ENCODE measurements around the gene PTGIS.

PTGIS gene

GRCh38 chr20:49557449-49557848, 10.5 kb downstream of the PTGIS start:
- H3K4me3 ChIP-seq (ENCODE audit: low read depth, low read length) = no peak overlapping the region
- no peak for TF ChIP-seq CTCF (IDR thresholded peaks at IDR 0.05; ENCODE audit: low read depth, low read length, missing control alignments)
- no peak for DNase-seq (ENCODE audit: low read depth)
- in situ Hi-C loops (cut with HindIII; ENCODE audit: low sequenced_read_pairs) = no loop called here

GRCh38 chr20:49556621-49557020, 11.3 kb downstream of the PTGIS start:
- in situ Hi-C loops (cut with HindIII; ENCODE audit: low sequenced_read_pairs) = no loop called here
- no peak for TF ChIP-seq CTCF (IDR thresholded peaks at IDR 0.05; ENCODE audit: low read depth, low read length, missing control alignments)
- DNase-seq (ENCODE audit: low read depth) = no peak
- no peak overlapping the region for H3K4me3 ChIP-seq (ENCODE audit: low read depth, low read length)

- in situ Hi-C loops (cut with HindIII; ENCODE audit: low sequenced_read_pairs) = no loop called here
- no peak overlapping the region for H3K4me3 ChIP-seq (ENCODE audit: low read depth, low read length)
- DNase-seq (ENCODE audit: low read depth) = no peak
- TF ChIP-seq CTCF (IDR thresholded peaks at IDR 0.05; ENCODE audit: low read depth, low read length, missing control alignments) = no peak
These were observed 18.0 kb downstream of the PTGIS start for GRCh38 chr20:49549801-49550551.

GRCh38 chr20:49548371-49548947, 19.5 kb downstream of the PTGIS start:
- no peak overlapping the region for H3K4me3 ChIP-seq (ENCODE audit: low read depth, low read length)
- no peak for DNase-seq (ENCODE audit: low read depth)
- TF ChIP-seq CTCF (IDR thresholded peaks at IDR 0.05; ENCODE audit: low read depth, low read length, missing control alignments) = no peak
- in situ Hi-C loops (cut with HindIII; ENCODE audit: low sequenced_read_pairs) = no loop called here

GRCh38 chr20:49545572-49545971, 22.4 kb downstream of the PTGIS start:
- DNase-seq (ENCODE audit: low read depth) = no peak
- in situ Hi-C loops (cut with HindIII; ENCODE audit: low sequenced_read_pairs) = no loop called here
- no peak overlapping the region for H3K4me3 ChIP-seq (ENCODE audit: low read depth, low read length)
- no peak for TF ChIP-seq CTCF (IDR thresholded peaks at IDR 0.05; ENCODE audit: low read depth, low read length, missing control alignments)

GRCh38 chr20:49544535-49544934, 23.4 kb downstream of the PTGIS start:
- no peak for DNase-seq (ENCODE audit: low read depth)
- TF ChIP-seq CTCF (IDR thresholded peaks at IDR 0.05; ENCODE audit: low read depth, low read length, missing control alignments) = no peak
- no peak overlapping the region for H3K4me3 ChIP-seq (ENCODE audit: low read depth, low read length)
- in situ Hi-C loops (cut with HindIII; ENCODE audit: low sequenced_read_pairs) = no loop called here

Data from astrocyte of the cerebellum (primary cell).